Neural cell (in vitro differentiated cells): ENCODE measurements around the gene ATG4D.
A peak's percentile ranks its signal among the peaks of the same experiment; 100 is the strongest.

ENCODE experiments used
- EP300 ChIP-seq: fragments of 450-650 bp; conservative IDR thresholded peaks from 2 replicates; pipeline ENCODE4 v1.6.1; 2014; ENCODE audit warnings: antibody characterized with exemption, mild to moderate bottlenecking, moderate library complexity; ENCODE audit not compliant: poor library complexity, severe bottlenecking
- EZH2 ChIP-seq: fragments of 200-600, 300-800 bp; shearing (Covaris generic), sonication (generic); IDR thresholded peaks from 2 replicates; pipeline ENCODE4 v1.6.1; 2014; ENCODE audit warnings: antibody characterized with exemption, low read length, borderline replicate concordance, mild to moderate bottlenecking; ENCODE audit not compliant: insufficient read depth, poor library complexity, severe bottlenecking
- POLR2AphosphoS5 ChIP-seq: IDR thresholded peaks from 2 replicates; pipeline ENCODE4 v1.6.1; 2012
- RAD21 ChIP-seq: fragments of 450-650 bp; conservative IDR thresholded peaks from 2 replicates; pipeline ENCODE4 v1.6.1; 2014; ENCODE audit warnings: antibody characterized with exemption, mild to moderate bottlenecking, moderate library complexity
- TAF1 ChIP-seq: IDR thresholded peaks from 2 replicates; pipeline ENCODE4 v1.6.1; 2012; ENCODE audit warnings: low read depth
- TF ChIP-seq, protein P1 (sequence below): fragments of 450-650 bp; IDR thresholded peaks from 2 replicates; pipeline ENCODE4 v1.5.1; 2014; ENCODE audit warnings: antibody characterized with exemption, mild to moderate bottlenecking, moderate library complexity; ENCODE audit not compliant: poor library complexity, severe bottlenecking
- TF ChIP-seq, protein P2 (sequence below): IDR thresholded peaks from 2 replicates; pipeline ENCODE4 v1.6.1; 2012; ENCODE audit warnings: borderline replicate concordance

GRCh38 chr19:10568062-10568825 lies 24.5 kb downstream of the ATG4D start:
- TF ChIP-seq EP300 (no peak), EZH2 (no peak), POLR2AphosphoS5 (no peak), RAD21 (no peak), TAF1 (no peak)
- TF ChIP-seq, protein P1, sequence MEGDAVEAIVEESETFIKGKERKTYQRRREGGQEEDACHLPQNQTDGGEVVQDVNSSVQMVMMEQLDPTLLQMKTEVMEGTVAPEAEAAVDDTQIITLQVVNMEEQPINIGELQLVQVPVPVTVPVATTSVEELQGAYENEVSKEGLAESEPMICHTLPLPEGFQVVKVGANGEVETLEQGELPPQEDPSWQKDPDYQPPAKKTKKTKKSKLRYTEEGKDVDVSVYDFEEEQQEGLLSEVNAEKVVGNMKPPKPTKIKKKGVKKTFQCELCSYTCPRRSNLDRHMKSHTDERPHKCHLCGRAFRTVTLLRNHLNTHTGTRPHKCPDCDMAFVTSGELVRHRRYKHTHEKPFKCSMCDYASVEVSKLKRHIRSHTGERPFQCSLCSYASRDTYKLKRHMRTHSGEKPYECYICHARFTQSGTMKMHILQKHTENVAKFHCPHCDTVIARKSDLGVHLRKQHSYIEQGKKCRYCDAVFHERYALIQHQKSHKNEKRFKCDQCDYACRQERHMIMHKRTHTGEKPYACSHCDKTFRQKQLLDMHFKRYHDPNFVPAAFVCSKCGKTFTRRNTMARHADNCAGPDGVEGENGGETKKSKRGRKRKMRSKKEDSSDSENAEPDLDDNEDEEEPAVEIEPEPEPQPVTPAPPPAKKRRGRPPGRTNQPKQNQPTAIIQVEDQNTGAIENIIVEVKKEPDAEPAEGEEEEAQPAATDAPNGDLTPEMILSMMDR = peak; percentile 38
- TF ChIP-seq, protein P2, sequence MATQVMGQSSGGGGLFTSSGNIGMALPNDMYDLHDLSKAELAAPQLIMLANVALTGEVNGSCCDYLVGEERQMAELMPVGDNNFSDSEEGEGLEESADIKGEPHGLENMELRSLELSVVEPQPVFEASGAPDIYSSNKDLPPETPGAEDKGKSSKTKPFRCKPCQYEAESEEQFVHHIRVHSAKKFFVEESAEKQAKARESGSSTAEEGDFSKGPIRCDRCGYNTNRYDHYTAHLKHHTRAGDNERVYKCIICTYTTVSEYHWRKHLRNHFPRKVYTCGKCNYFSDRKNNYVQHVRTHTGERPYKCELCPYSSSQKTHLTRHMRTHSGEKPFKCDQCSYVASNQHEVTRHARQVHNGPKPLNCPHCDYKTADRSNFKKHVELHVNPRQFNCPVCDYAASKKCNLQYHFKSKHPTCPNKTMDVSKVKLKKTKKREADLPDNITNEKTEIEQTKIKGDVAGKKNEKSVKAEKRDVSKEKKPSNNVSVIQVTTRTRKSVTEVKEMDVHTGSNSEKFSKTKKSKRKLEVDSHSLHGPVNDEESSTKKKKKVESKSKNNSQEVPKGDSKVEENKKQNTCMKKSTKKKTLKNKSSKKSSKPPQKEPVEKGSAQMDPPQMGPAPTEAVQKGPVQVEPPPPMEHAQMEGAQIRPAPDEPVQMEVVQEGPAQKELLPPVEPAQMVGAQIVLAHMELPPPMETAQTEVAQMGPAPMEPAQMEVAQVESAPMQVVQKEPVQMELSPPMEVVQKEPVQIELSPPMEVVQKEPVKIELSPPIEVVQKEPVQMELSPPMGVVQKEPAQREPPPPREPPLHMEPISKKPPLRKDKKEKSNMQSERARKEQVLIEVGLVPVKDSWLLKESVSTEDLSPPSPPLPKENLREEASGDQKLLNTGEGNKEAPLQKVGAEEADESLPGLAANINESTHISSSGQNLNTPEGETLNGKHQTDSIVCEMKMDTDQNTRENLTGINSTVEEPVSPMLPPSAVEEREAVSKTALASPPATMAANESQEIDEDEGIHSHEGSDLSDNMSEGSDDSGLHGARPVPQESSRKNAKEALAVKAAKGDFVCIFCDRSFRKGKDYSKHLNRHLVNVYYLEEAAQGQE = no peak
